ENCODE results near the gene ITPRIPL1. TPM values are rescaled to one million over a fixed set of nuclear protein-coding genes. Genes with fewer than 3 reads are reported as not detected.

ITPRIPL1 gene
- total RNA-seq, 1 donor from 2014 or later, result 6.1 TPM

DNA sequence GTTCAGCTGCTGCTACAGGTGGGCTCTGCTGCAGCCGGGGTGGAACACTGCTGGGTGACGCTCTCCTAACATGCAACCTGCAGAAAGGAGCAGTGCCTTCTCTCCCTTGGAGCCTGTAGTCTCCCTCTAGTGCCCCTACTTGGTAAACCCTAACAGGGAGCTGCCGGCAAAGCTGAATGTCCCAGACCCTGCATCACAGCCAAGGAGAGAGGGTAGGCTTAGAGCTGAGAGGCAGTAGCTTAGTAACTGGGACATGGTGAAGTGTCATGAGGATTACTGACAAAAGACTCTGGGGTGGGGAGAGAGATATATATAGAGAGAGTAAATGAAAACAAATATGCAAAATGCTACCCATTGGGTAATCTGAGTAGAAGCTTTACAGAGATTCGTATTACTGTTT lies 20.3 kb downstream of the ITPRIPL1 start:
- peaks cover 8% of the 10 kb centered on the region for H3K4me1 Mint-ChIP-seq (ENCODE audit: low read depth)
- peaks cover 13% of the 10 kb centered on the region for H3K36me3 Mint-ChIP-seq (ENCODE audit: insufficient read depth)
- DNase-seq (ENCODE audit: low spot score, unreplicated experiment), result no peak
- no peak overlapping the region for H3K4me3 Mint-ChIP-seq (ENCODE audit: low read depth)
- no peaks in the 10 kb centered on the region for H3K27me3 Mint-ChIP-seq
- TF ChIP-seq, protein P1, sequence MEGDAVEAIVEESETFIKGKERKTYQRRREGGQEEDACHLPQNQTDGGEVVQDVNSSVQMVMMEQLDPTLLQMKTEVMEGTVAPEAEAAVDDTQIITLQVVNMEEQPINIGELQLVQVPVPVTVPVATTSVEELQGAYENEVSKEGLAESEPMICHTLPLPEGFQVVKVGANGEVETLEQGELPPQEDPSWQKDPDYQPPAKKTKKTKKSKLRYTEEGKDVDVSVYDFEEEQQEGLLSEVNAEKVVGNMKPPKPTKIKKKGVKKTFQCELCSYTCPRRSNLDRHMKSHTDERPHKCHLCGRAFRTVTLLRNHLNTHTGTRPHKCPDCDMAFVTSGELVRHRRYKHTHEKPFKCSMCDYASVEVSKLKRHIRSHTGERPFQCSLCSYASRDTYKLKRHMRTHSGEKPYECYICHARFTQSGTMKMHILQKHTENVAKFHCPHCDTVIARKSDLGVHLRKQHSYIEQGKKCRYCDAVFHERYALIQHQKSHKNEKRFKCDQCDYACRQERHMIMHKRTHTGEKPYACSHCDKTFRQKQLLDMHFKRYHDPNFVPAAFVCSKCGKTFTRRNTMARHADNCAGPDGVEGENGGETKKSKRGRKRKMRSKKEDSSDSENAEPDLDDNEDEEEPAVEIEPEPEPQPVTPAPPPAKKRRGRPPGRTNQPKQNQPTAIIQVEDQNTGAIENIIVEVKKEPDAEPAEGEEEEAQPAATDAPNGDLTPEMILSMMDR (IDR thresholded peaks at IDR 0.05; ENCODE audit: unreplicated experiment), result no peak
- H3K27ac Mint-ChIP-seq, result no peak overlapping the region
- no peaks in the 10 kb centered on the region for H3K9me3 Mint-ChIP-seq (ENCODE audit: low read depth)

DNA sequence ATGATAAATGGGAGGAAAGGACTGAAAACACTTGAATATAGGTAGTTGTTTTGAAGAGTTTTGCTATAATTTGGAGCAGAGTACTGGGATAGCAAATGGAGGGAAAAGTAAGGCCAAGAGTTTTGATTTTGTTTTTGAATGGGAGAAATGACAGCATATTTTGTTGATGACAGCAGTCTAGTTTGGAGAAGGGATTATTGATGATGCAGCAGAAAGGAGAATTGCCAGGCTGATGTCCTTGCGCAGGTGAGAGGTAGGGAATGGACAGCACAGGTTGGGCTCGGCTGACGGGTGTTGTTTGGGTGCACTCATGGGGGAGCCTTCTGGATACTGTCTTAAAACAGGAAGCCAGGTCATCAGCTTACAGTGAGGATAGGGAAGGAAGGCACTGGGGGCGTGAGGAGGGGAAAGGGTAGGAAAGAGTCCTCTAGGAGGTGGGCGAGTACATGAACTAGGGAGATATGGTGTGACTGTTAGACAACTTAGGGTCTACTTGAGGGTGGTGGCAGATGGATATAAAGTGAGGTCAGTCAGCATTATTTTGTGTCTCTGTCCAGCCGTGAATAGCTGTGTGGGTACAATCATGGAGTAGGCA lies 20.8 kb downstream of the ITPRIPL1 start:
- no peak for DNase-seq (ENCODE audit: low spot score, unreplicated experiment)
- TF ChIP-seq, protein P1 (IDR thresholded peaks at IDR 0.05; ENCODE audit: unreplicated experiment), result no peak
- Mint-ChIP-seq H3K27me3 (no peaks in the 10 kb centered on the region), H3K9me3 (ENCODE audit: low read depth) (no peaks in the 10 kb centered on the region), H3K4me3 (ENCODE audit: low read depth) (no peak overlapping the region), H3K27ac (no peak overlapping the region), H3K4me1 (ENCODE audit: low read depth) (peaks cover 8% of the 10 kb centered on the region), H3K36me3 (ENCODE audit: insufficient read depth) (peaks cover 11% of the 10 kb centered on the region)

DNA sequence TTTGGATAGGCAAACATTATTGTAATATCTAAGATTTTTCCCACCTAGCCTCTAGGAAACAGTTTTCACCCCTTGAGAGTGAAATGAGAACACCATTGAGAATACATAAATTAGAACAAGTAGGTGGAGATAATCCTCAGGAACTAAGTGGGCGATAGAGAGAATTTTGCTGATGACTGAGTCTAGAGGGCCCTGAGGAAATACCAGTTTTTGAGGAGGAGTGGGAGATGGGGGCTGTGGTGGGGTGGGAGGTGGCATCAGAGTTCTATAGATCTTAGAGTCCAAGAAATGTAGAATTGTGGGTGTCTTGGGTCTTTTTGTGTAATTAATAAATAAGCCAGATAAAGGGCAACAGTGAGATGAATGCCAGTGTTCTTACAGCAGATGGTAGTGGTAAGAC lies 22.3 kb downstream of the ITPRIPL1 start:
- DNase-seq (ENCODE audit: low spot score, unreplicated experiment), result no peak
- peak overlapping the region; percentile 7 for H3K27ac Mint-ChIP-seq
- H3K4me1 Mint-ChIP-seq (ENCODE audit: low read depth), result peaks cover under 1% of the 10 kb centered on the region
- H3K9me3 Mint-ChIP-seq (ENCODE audit: low read depth), result no peaks in the 10 kb centered on the region
- peaks cover 11% of the 10 kb centered on the region for H3K36me3 Mint-ChIP-seq (ENCODE audit: insufficient read depth)
- TF ChIP-seq, protein P1 (IDR thresholded peaks at IDR 0.05; ENCODE audit: unreplicated experiment), result no peak
- H3K27me3 Mint-ChIP-seq, result no peaks in the 10 kb centered on the region
- H3K4me3 Mint-ChIP-seq (ENCODE audit: low read depth), result no peak overlapping the region

DNA sequence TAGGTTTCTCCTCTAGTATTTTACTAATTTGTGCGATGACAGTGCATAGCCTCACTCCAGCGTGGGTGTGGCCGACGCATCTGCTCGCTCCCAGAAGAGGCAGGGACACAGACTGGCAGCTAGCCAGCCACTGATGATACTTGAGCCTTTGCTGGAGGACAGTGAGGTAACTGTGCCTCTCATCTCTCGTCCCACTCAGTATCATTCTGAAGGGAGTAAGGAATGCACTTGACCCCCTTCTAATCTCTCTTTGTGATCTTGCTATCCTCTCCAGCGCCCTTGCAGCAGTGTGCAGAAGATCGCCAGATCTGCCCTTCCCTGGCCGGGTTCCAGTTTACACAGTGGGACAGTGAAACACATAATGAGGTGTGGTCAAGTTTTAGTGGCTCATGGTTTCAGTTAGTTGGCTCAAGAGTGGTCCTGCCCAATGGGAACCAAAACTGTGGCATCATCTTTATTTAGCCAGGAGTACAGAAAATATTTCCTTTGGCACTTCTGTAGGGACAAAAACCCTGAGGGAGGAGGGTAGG lies 28.0 kb downstream of the ITPRIPL1 start:
- TF ChIP-seq, protein P1 (IDR thresholded peaks at IDR 0.05; ENCODE audit: unreplicated experiment), result no peak
- no peak overlapping the region for H3K27ac Mint-ChIP-seq
- no peak overlapping the region for H3K4me3 Mint-ChIP-seq (ENCODE audit: low read depth)
- no peak for DNase-seq (ENCODE audit: low spot score, unreplicated experiment)
- H3K4me1 Mint-ChIP-seq (ENCODE audit: low read depth), result no peaks in the 10 kb centered on the region
- H3K36me3 Mint-ChIP-seq (ENCODE audit: insufficient read depth), result no peaks in the 10 kb centered on the region
- no peaks in the 10 kb centered on the region for H3K27me3 Mint-ChIP-seq
- H3K9me3 Mint-ChIP-seq (ENCODE audit: low read depth), result no peaks in the 10 kb centered on the region

DNA sequence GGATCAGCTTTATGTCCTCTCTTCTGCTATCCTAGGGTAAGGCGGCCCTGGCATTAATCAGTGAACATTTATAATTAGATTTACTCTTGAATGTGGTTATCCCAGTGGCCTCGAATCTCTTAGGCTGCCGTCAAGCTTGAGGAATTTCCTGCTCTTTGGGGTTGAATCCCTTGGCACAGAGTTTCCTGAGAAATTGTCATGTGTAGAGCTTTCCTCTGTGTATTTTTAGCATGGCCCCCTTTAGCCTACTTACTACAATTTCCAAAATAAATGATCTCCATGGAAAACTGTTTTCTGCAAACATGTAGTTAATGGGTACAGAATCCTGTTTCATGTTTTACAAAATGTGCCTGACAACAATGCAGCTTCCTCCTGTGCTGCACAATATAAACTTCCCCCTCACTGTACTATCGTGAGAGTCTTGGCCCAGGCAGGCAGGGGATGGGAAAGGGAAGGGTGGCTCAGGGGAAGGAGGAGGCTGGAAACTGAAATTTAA lies 28.5 kb downstream of the ITPRIPL1 start:
- Mint-ChIP-seq H3K9me3 (ENCODE audit: low read depth) (no peaks in the 10 kb centered on the region), H3K27me3 (no peaks in the 10 kb centered on the region), H3K4me3 (ENCODE audit: low read depth) (no peak overlapping the region), H3K27ac (no peak overlapping the region), H3K36me3 (ENCODE audit: insufficient read depth) (no peaks in the 10 kb centered on the region), H3K4me1 (ENCODE audit: low read depth) (no peaks in the 10 kb centered on the region)
- TF ChIP-seq, protein P1 (IDR thresholded peaks at IDR 0.05; ENCODE audit: unreplicated experiment), result no peak
- no peak for DNase-seq (ENCODE audit: low spot score, unreplicated experiment)
